SK-N-SH (cell line): ENCODE measurements around the gene SCGB1C2. TPM values are rescaled to one million over a fixed set of nuclear protein-coding genes. Genes with fewer than 3 reads are reported as not detected.
A peak's percentile ranks its signal among the peaks of the same experiment; 100 is the strongest.

Experiments used
- CTCF ChIA-PET: fragments of 300-600, 350-600 bp; formaldehyde crosslinking; extraction: SDS; loops from one replicate; lab custom pipeline; 2021; lab: Yijun Ruan, JAX
- POLR2A ChIA-PET: fragments of 350-600 bp; sonication (Branson Sonifier 250); formaldehyde crosslinking; extraction: SDS; loops from one replicate; lab custom pipeline; 2020; ENCODE audit warnings: antibody characterized with exemption, inconsistent platforms; lab: Yijun Ruan, JAX
- DNase-seq: peaks from one replicate; pipeline ENCODE4 v3.0.0; 2012
- H2AFZ ChIP-seq: fragments of 200-600 bp; sonication (generic); 2 replicates; pipeline ENCODE4 v1.8.1; 2016; ENCODE audit warnings: antibody characterized with exemption, mild to moderate bottlenecking, low read depth
- H3F3A ChIP-seq: fragments of 200-600 bp; sonication (generic); replicated peaks from 2 replicates; pipeline ENCODE3; 2016; ENCODE audit warnings: antibody characterized with exemption, mild to moderate bottlenecking; ENCODE audit not compliant: insufficient read depth
- H3K27ac ChIP-seq, 2 experiments: fragments of 200-500 bp in 1 of 2; fragments of 200-600 bp in 1 of 2; sonication (Bioruptor generic) in 1 of 2; sonication (generic), shearing (Covaris generic) in 1 of 2; 2 replicates each; pipeline versions ENCODE4 v1.5.1 to v1.6.1; 2014 to 2016; ENCODE audit warnings: low read depth in 2 of 2, inconsistent platforms in 1 of 2, low read length in 1 of 2, mild to moderate bottlenecking in 1 of 2, mixed read lengths in 1 of 2
- H3K27me3 ChIP-seq: fragments of 200-600 bp; sonication (generic), shearing (Covaris generic); 2 replicates; pipeline ENCODE4 v1.6.1; 2016; ENCODE audit warnings: mixed run types; ENCODE audit not compliant: insufficient read depth
- H3K36me3 ChIP-seq, 2 experiments: fragments of 200-500 bp in 1 of 2; fragments of 200-600 bp in 1 of 2; sonication (Bioruptor generic) in 1 of 2; sonication (generic) in 1 of 2; replicated peaks in 1 of 2; 2 replicates each; pipeline versions ENCODE3 to v1.5.1; 2014 to 2016; ENCODE audit warnings: low read length in 1 of 2, mild to moderate bottlenecking in 1 of 2; ENCODE audit not compliant: insufficient read depth in 2 of 2, control insufficient read depth in 1 of 2
- H3K4me1 ChIP-seq, 2 experiments: fragments of 200-500 bp in 1 of 2; fragments of 200-600 bp in 1 of 2; sonication (Bioruptor generic) in 1 of 2; sonication (generic), shearing (Covaris generic) in 1 of 2; 2 replicates each; pipeline versions ENCODE4 v1.5.1 to v1.6.1; 2014 to 2016; ENCODE audit warnings: low read depth in 1 of 2, low read length in 1 of 2, mixed run types in 1 of 2; ENCODE audit not compliant: insufficient read depth in 2 of 2, control insufficient read depth in 1 of 2
- H3K4me2 ChIP-seq: fragments of 200-600 bp; sonication (generic), shearing (Covaris generic); 2 replicates; pipeline ENCODE4 v1.6.1; 2017; ENCODE audit warnings: mixed run types
- H3K4me3 ChIP-seq, 2 experiments: fragments of 200-500 bp in 1 of 2; fragments of 200-600 bp in 1 of 2; sonication (Bioruptor generic) in 1 of 2; sonication (generic), shearing (Covaris generic) in 1 of 2; 2 replicates each; pipeline versions ENCODE4 v1.5.1 to v1.8.1; 2014 to 2016; ENCODE audit warnings: low read depth in 2 of 2, inconsistent platforms in 1 of 2, low read length in 1 of 2, mild to moderate bottlenecking in 1 of 2, mixed read lengths in 1 of 2, moderate library complexity in 1 of 2
- H3K79me2 ChIP-seq: fragments of 200-600 bp; sonication (generic); 2 replicates; pipeline ENCODE4 v1.8.1; 2017; ENCODE audit warnings: mild to moderate bottlenecking; ENCODE audit not compliant: insufficient read depth
- H3K9ac ChIP-seq: fragments of 200-600 bp; sonication (generic); 2 replicates; pipeline ENCODE4 v1.6.1; 2017; ENCODE audit warnings: mixed run types
- H3K9me2 ChIP-seq: fragments of 200-600 bp; sonication (generic); 2 replicates; pipeline ENCODE4 v1.6.1; 2017; ENCODE audit warnings: mixed run types
- H3K9me3 ChIP-seq: fragments of 200-600 bp; sonication (generic); 2 replicates; pipeline ENCODE4 v1.6.1; 2017; ENCODE audit warnings: mixed run types, mild to moderate bottlenecking, moderate library complexity
- H4K20me1 ChIP-seq: fragments of 200-600 bp; sonication (generic); 2 replicates; pipeline ENCODE4 v1.6.1; 2017; ENCODE audit warnings: mild to moderate bottlenecking, mixed run types; ENCODE audit not compliant: insufficient read depth
- CHD2 ChIP-seq: fragments of 150-350 bp; IDR thresholded peaks from 2 replicates; pipeline ENCODE4 v1.6.1; 2018; ENCODE audit warnings: low read length; ENCODE audit not compliant: partially characterized antibody
- EP300 ChIP-seq, 2 experiments: IDR thresholded peaks; 2 replicates each; pipeline versions ENCODE4 v1.4.0 to v1.6.1; 2012; ENCODE audit warnings: borderline replicate concordance in 1 of 2, low read depth in 1 of 2, low read length in 1 of 2
- EZH2phosphoT487 ChIP-seq: fragments of 200-600 bp; sonication (generic); IDR thresholded peaks from 2 replicates; pipeline ENCODE4 v1.6.1; 2017; ENCODE audit warnings: low read depth, mixed run types, mild to moderate bottlenecking, antibody characterized with exemption, moderate library complexity, borderline replicate concordance
- FOXJ3 ChIP-seq: sonication (generic); formaldehyde crosslinking; IDR thresholded peaks from 2 replicates; pipeline ENCODE4 v1.5.1; 2020; ENCODE audit warnings: mild to moderate bottlenecking, missing genetic modification reagents
- GABPA ChIP-seq: IDR thresholded peaks from 2 replicates; pipeline ENCODE4 v1.4.0; 2012; ENCODE audit warnings: low read depth, mild to moderate bottlenecking
- IRF3 ChIP-seq: fragments of 150-350 bp; IDR thresholded peaks from 2 replicates; pipeline ENCODE4 v1.6.1; 2016; ENCODE audit warnings: mild to moderate bottlenecking, low read depth, low read length
- POLR2AphosphoS5 ChIP-seq: IDR thresholded peaks from 2 replicates; pipeline ENCODE4 v1.6.1; 2012; ENCODE audit warnings: low read depth, low read length
- SMC3 ChIP-seq: IDR thresholded peaks from 2 replicates; pipeline ENCODE4 v1.6.1; 2012; ENCODE audit warnings: low read depth, low read length, improper control_type of control experiment
- TEAD4 ChIP-seq: IDR thresholded peaks from 2 replicates; pipeline ENCODE4 v1.4.0; 2012; ENCODE audit warnings: mild to moderate bottlenecking, borderline replicate concordance; ENCODE audit not compliant: insufficient read depth
- USF2 ChIP-seq: fragments of 150-350 bp; IDR thresholded peaks from 2 replicates; pipeline ENCODE4 v1.6.1; 2017; ENCODE audit warnings: antibody characterized with exemption, low read length, low read depth, borderline replicate concordance
- WGBS: methylation state at CpG from one replicate; pipeline ENCODE4 v1.1.6; 2017; ENCODE audit warnings: low lambda C conversion rate; 5-methylcytosine and 5-hydroxymethylcytosine counted together
- polyA plus RNA-seq, 3 experiments: library from polyadenylated mRNA; depleted of rRNA; stranded (reverse); fragments of >200 nt; gene quantifications; 2 replicates each; pipeline ENCODE4 v1.2.3, GENCODE V29; 2012
- TF ChIP-seq, protein P1 (sequence below): IDR thresholded peaks from 2 replicates; pipeline ENCODE4 v1.6.1; 2012; ENCODE audit warnings: mild to moderate bottlenecking, low read depth, low read length, moderate library complexity
- TF ChIP-seq, protein P2 (sequence below): fragments of 200-600 bp; sonication (generic); IDR thresholded peaks from 2 replicates; pipeline ENCODE4 v1.6.1; 2017; ENCODE audit warnings: antibody characterized with exemption, mild to moderate bottlenecking, moderate library complexity
- TF ChIP-seq, protein P3 (sequence below): IDR thresholded peaks from 2 replicates; pipeline ENCODE4 v1.4.0; 2012; ENCODE audit warnings: low read depth, borderline replicate concordance

SCGB1C2 gene
- polyA plus RNA-seq, 1 of the 3 experiments (the other 2 are of a cell fraction): not detected

- POLR2A ChIA-PET: no interaction called here
- Histone ChIP-seq H3K79me2 (no peaks in the 10 kb centered on the region), H3K4me2 (no peak overlapping the region)
- TF ChIP-seq SMC3: no peak
- no peak for TF ChIP-seq EZH2phosphoT487
- TF ChIP-seq IRF3: peak; percentile 34; the same call in 1 of the 2 replicates
- peak; percentile 45 for TF ChIP-seq CHD2
- no peak for TF ChIP-seq EP300 (IDR thresholded peaks at IDR 0.05; ENCODE audit: borderline replicate concordance in 1 of 2, low read depth in 1 of 2, low read length in 1 of 2)
- TF ChIP-seq, protein P1, sequence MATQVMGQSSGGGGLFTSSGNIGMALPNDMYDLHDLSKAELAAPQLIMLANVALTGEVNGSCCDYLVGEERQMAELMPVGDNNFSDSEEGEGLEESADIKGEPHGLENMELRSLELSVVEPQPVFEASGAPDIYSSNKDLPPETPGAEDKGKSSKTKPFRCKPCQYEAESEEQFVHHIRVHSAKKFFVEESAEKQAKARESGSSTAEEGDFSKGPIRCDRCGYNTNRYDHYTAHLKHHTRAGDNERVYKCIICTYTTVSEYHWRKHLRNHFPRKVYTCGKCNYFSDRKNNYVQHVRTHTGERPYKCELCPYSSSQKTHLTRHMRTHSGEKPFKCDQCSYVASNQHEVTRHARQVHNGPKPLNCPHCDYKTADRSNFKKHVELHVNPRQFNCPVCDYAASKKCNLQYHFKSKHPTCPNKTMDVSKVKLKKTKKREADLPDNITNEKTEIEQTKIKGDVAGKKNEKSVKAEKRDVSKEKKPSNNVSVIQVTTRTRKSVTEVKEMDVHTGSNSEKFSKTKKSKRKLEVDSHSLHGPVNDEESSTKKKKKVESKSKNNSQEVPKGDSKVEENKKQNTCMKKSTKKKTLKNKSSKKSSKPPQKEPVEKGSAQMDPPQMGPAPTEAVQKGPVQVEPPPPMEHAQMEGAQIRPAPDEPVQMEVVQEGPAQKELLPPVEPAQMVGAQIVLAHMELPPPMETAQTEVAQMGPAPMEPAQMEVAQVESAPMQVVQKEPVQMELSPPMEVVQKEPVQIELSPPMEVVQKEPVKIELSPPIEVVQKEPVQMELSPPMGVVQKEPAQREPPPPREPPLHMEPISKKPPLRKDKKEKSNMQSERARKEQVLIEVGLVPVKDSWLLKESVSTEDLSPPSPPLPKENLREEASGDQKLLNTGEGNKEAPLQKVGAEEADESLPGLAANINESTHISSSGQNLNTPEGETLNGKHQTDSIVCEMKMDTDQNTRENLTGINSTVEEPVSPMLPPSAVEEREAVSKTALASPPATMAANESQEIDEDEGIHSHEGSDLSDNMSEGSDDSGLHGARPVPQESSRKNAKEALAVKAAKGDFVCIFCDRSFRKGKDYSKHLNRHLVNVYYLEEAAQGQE: no peak
- TF ChIP-seq, all 33 proteins: peak for 2
- Histone ChIP-seq H3F3A (no peaks in the 10 kb centered on the region), H3K4me3 (peak overlapping the region in 1 of 2 experiments; percentile 39; a peak in 3 of 4 replicates), H2AFZ (no peak overlapping the region), H3K4me1 (peaks cover 0 to 2% of the 10 kb centered on the region in 2 experiments; a peak in 1 of 4 replicates), H4K20me1 (no peaks in the 10 kb centered on the region), H3K9me2 (no peaks in the 10 kb centered on the region), H3K36me3 (no peaks in the 10 kb centered on the region), H3K9ac (no peak overlapping the region), H3K9me3 (no peaks in the 10 kb centered on the region), H3K27me3 (no peaks in the 10 kb centered on the region), H3K27ac (no peak overlapping the region)
- CTCF ChIA-PET: no interaction called here
- WGBS: 66% methylated on average over 23 of the region's 23 CpGs
- DNase-seq: peak; percentile 84
These were observed 4.8 kb downstream of the SCGB1C2 start for GRCh38 chr17:142102-142661.

- CTCF ChIA-PET: interaction anchor here (1.1 to 2.2 kb wide), 4 partner anchors 156 to 557 kb away, joined by 5 to 12 read pairs (median 6); no protein-coding TSS in a partner anchor
- POLR2A ChIA-PET: no interaction called here
- WGBS: 46% methylated on average over 23 of the region's 23 CpGs
These were observed 5.8 kb downstream of the SCGB1C2 start for GRCh38 chr17:142876-143784.

More at GRCh38 chr17:142876-143784, 5.8 kb downstream of the SCGB1C2 start:
- Histone ChIP-seq H3K79me2 (no peaks in the 10 kb centered on the region), H3K9me3 (no peaks in the 10 kb centered on the region), H3F3A (no peaks in the 10 kb centered on the region), H3K9ac (no peak overlapping the region), H3K36me3 (no peaks in the 10 kb centered on the region), H3K9me2 (no peaks in the 10 kb centered on the region), H3K4me3 (peak overlapping the region in 1 of 2 experiments; percentile 52; a peak in 1 of 4 replicates), H3K4me2 (0 out of 2 replicates have a peak overlapping the region, but pooled peaks have one; percentile 29), H4K20me1 (no peaks in the 10 kb centered on the region), H2AFZ (no peak overlapping the region), H3K27me3 (no peaks in the 10 kb centered on the region), H3K4me1 (peaks cover 0 to 2% of the 10 kb centered on the region in 2 experiments; a peak in 1 of 4 replicates), H3K27ac (no peak overlapping the region)
- no peak for DNase-seq
- TF ChIP-seq USF2: no peak
- TF ChIP-seq, protein P2, sequence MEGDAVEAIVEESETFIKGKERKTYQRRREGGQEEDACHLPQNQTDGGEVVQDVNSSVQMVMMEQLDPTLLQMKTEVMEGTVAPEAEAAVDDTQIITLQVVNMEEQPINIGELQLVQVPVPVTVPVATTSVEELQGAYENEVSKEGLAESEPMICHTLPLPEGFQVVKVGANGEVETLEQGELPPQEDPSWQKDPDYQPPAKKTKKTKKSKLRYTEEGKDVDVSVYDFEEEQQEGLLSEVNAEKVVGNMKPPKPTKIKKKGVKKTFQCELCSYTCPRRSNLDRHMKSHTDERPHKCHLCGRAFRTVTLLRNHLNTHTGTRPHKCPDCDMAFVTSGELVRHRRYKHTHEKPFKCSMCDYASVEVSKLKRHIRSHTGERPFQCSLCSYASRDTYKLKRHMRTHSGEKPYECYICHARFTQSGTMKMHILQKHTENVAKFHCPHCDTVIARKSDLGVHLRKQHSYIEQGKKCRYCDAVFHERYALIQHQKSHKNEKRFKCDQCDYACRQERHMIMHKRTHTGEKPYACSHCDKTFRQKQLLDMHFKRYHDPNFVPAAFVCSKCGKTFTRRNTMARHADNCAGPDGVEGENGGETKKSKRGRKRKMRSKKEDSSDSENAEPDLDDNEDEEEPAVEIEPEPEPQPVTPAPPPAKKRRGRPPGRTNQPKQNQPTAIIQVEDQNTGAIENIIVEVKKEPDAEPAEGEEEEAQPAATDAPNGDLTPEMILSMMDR: no peak
- TF ChIP-seq POLR2AphosphoS5: no peak
- TF ChIP-seq, protein P3, sequence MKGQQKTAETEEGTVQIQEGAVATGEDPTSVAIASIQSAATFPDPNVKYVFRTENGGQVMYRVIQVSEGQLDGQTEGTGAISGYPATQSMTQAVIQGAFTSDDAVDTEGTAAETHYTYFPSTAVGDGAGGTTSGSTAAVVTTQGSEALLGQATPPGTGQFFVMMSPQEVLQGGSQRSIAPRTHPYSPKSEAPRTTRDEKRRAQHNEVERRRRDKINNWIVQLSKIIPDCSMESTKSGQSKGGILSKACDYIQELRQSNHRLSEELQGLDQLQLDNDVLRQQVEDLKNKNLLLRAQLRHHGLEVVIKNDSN: no peak
- no peak for TF ChIP-seq GABPA
- TF ChIP-seq TEAD4: no peak
- no peak for TF ChIP-seq FOXJ3 (CRISPR knock-in tag)
